ENCODE measurements around the gene IL18BP. TPM values are rescaled to one million over a fixed set of nuclear protein-coding genes. Genes with fewer than 3 reads are reported as not detected.

The IL18BP gene
- total RNA-seq, 2 experiments from 2014 or later = 7.0 to 11.2 TPM

DNA sequence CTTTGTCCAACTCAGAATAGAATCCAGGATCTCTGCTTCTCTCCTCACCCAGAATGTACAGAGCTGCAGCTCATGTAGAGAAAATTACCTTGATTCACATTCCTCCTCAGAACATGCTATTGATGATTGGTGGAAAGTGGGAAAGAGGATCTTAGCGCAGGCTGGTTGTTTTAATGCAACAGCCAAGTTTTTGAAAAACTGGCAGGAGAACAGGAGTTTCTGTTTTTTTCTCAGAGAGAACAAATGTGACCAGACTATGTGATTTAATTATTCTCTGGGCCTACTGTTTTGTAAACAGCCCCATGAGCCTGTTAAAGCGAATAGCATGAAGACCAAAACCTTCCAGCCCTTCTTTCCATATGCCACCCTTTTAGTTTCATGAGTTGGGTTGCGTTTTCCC is 19.1 kb upstream of the IL18BP start:
- DNase-seq (no peak), ATAC-seq (no peak)
- CTCF ChIA-PET = interaction anchor here (1.3 to 3.6 kb wide), 10 partner anchors 11 to 452 kb away, joined by 3 to 31 read pairs (median 12); partner anchors contain the start of gene IL18BP
- Mint-ChIP-seq H3K27me3 (no peaks in the 10 kb centered on the region), H3K4me1 (no peaks in the 10 kb centered on the region), H3K36me3 (peaks cover 13% of the 10 kb centered on the region), H3K4me3 (no peak overlapping the region), H3K9me3 (ENCODE audit: low read depth) (no peaks in the 10 kb centered on the region), H3K27ac (no peak overlapping the region)

DNA sequence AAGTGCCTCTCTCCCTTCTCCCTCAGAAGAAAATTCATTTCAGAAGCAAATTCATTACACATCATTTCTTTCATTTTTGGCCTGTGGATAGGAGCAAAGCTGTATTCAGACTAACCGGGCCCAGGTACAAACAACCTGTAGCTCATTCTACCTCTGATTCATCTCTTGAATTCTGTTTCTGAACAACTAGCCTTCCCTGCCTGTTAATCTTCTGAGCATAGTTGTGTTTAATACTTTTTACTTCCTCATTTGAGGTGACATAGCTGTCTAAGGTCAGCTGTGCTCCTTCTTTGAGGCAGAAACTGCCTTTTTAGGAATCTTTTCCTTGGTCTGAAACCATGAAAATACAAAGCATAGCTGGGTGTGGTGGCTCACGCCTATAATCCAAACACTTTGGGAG is 12.6 kb upstream of the IL18BP start:
- DNase-seq (no peak), ATAC-seq (no peak)
- Mint-ChIP-seq H3K36me3 (peaks cover 13% of the 10 kb centered on the region), H3K27ac (no peak overlapping the region), H3K4me1 (peaks cover 10% of the 10 kb centered on the region), H3K9me3 (ENCODE audit: low read depth) (no peaks in the 10 kb centered on the region), H3K27me3 (no peaks in the 10 kb centered on the region), H3K4me3 (no peak overlapping the region)
- CTCF ChIA-PET = interaction anchor here (0.7 to 2.1 kb wide), 6 partner anchors 9 to 198 kb away, joined by 3 to 13 read pairs (median 4); partner anchors contain the start of gene XNDC1N

DNA sequence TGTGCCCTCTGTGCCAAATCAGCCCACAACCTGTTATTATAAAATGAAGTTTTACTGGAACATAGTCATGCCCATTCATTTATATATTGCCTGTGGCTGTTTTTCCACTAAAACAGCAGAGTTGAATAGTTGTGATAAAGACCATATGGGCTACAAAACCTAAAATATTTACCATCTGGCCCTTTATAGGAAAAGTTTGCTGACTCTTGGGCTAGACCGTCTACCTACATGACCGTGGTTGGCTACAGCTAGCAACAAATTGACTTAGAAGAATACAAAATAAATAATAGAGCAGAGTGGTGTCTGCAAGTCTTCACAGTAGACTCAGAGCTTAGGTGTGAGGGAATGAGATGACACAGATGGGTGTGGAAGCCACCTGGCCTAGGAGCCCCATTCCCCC is 11.2 kb upstream of the IL18BP start:
- H3K4me1 Mint-ChIP-seq = peaks cover 21% of the 10 kb centered on the region
- H3K36me3 Mint-ChIP-seq = peaks cover 10% of the 10 kb centered on the region
- CTCF ChIA-PET = interaction anchor here (2.1 to 3.9 kb wide), 2 partner anchors 10 to 38 kb away, joined by 5 to 22 read pairs; no protein-coding TSS in a partner anchor
- no peak for DNase-seq
- no peak for ATAC-seq
- no peaks in the 10 kb centered on the region for H3K9me3 Mint-ChIP-seq (ENCODE audit: low read depth)
- no peaks in the 10 kb centered on the region for H3K27me3 Mint-ChIP-seq
- H3K4me3 Mint-ChIP-seq = no peak overlapping the region
- H3K27ac Mint-ChIP-seq = no peak overlapping the region

DNA sequence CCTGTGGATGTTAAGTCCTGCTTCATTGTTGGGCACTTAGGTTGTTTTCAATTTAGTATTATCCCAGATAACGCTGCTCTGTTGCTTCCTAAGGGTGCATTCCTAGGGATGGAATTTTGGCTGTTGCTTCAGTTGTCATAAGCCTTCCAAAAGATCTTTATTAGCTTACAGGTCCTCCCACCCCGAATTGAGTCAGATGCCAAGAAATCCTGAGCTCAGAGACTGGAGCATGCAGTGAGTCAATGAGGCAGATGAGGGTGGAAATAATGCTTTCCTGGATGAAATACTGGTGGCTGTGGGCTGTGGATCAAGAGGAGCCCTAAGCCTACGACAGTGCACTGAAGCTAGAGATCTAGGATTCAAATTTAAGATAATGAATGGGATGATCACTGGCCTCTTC is 10.7 kb upstream of the IL18BP start:
- H3K9me3 Mint-ChIP-seq (ENCODE audit: low read depth) = no peaks in the 10 kb centered on the region
- H3K27me3 Mint-ChIP-seq = no peaks in the 10 kb centered on the region
- no peak overlapping the region for H3K27ac Mint-ChIP-seq
- H3K4me1 Mint-ChIP-seq = peaks cover 23% of the 10 kb centered on the region
- CTCF ChIA-PET = interaction anchor here (0.7 to 3.9 kb wide), 3 partner anchors 10 to 446 kb away, joined by 3 to 22 read pairs (median 3); partner anchors contain the start of gene CLPB
- no peak overlapping the region for H3K4me3 Mint-ChIP-seq
- peaks cover 8% of the 10 kb centered on the region for H3K36me3 Mint-ChIP-seq
- ATAC-seq (no peak), DNase-seq (no peak)

DNA sequence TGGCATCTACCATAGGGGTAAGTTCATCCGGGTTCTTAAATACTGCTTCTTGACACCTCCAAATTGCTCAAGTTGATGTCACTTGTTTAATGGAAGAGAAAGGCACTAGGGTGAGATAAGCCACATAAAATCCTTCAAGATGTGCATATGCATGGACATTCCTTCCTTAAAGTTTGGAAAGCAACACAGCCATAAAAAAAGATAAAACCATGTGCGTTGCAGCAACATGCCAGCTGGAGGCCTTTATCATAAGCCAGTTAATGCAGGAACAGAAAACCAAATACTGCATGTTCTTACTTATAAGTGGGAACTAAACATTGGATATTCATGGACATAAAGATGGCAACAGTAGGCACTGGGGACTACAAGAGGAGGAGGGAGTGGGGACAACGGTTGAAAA is 8.0 kb upstream of the IL18BP start:
- H3K27me3 Mint-ChIP-seq = no peaks in the 10 kb centered on the region
- no peaks in the 10 kb centered on the region for H3K9me3 Mint-ChIP-seq (ENCODE audit: low read depth)
- CTCF ChIA-PET = interaction anchor here (1.2 to 3.9 kb wide), 3 partner anchors 8 to 34 kb away, joined by 3 to 22 read pairs (median 6); partner anchors contain the start of gene IL18BP
- H3K4me3 Mint-ChIP-seq = no peak overlapping the region
- DNase-seq (no peak), ATAC-seq (no peak)
- no peak overlapping the region for H3K27ac Mint-ChIP-seq
- H3K36me3 Mint-ChIP-seq = peaks cover 3% of the 10 kb centered on the region
- H3K4me1 Mint-ChIP-seq = peaks cover 20% of the 10 kb centered on the region

DNA sequence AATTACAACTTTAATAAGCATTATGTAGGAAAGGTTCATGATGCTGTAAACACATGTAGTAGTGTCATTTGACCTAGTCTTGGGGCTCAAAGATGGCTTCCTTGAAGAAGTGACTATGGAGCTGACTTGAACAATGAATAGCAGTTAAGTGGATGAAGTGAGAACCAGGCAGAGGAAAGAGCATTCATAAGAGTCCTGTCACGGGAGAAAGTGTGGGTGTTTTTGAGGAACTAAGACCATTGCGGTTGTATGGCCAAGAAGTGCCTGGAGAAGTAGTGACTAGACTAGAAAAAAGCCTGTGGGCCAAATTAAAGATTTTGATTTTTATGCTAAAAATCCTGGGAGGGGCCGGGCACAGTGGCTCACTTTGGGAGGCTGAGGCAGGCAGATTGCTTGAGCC is 7.2 kb upstream of the IL18BP start:
- no peak for ATAC-seq
- DNase-seq = no peak
- H3K9me3 Mint-ChIP-seq (ENCODE audit: low read depth) = no peaks in the 10 kb centered on the region
- peaks cover 16% of the 10 kb centered on the region for H3K4me1 Mint-ChIP-seq
- CTCF ChIA-PET = interaction anchor here (1.2 kb wide), 1 partner anchor 34 kb away, joined by 3 read pairs; no protein-coding TSS in a partner anchor
- H3K36me3 Mint-ChIP-seq = peaks cover 3% of the 10 kb centered on the region
- H3K4me3 Mint-ChIP-seq = no peak overlapping the region
- H3K27ac Mint-ChIP-seq = no peak overlapping the region
- no peaks in the 10 kb centered on the region for H3K27me3 Mint-ChIP-seq

DNA sequence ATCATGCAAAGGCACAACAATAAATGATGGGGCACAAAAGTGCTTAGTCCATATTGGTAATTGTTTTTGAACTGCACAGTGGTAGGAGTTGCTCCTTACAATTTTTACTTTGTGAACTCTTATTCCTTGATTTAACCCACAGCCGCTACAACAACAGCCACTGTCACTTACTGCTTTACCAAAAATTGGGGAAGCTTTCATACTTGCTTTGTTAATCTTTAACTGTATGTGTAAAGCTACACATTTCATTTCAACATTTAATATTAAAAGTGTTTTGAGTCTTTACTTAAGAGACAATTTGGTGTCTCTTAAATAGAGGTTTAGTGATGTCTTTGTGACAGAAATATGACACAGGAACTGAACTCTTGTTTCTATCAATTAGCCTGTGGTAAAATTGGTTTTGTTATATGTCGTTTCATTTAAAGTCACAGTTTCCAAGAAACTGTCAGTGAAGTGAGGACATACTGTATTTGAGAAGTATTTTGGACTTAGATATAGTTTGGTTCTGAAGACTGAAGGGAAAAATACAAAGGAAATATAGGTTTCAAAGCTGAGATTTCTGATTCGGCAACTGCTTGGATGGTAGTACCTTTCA is 6.5 kb upstream of the IL18BP start:
- Mint-ChIP-seq H3K4me1 (peaks cover 16% of the 10 kb centered on the region), H3K4me3 (no peak overlapping the region), H3K9me3 (ENCODE audit: low read depth) (no peaks in the 10 kb centered on the region), H3K36me3 (no peaks in the 10 kb centered on the region), H3K27me3 (no peaks in the 10 kb centered on the region), H3K27ac (no peak overlapping the region)
- ATAC-seq = no peak
- no peak for DNase-seq
- CTCF ChIA-PET = no interaction called here

DNA sequence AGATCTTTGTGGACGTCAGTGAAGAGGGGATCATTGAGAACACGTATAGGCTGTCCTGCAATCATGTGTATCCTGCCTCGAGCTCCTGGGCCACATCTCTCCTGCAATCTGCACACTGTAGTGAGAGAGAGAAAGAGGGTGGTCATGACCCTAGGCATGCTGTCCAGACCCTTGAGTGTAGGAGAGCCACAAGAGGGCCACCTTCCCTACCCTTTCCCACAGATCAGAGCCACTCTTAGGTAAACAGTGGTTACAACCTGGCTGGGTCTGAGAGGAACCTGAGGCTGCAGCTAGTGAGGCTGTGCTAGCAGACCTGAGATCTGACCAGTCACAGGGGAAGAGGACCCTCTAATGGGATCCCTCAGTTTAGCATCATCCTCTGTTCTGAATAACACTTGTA is 3.9 kb upstream of the IL18BP start:
- Mint-ChIP-seq H3K4me3 (no peak overlapping the region), H3K4me1 (peaks cover 34% of the 10 kb centered on the region), H3K9me3 (ENCODE audit: low read depth) (no peaks in the 10 kb centered on the region), H3K27ac (no peak overlapping the region), H3K36me3 (no peaks in the 10 kb centered on the region), H3K27me3 (no peaks in the 10 kb centered on the region)
- DNase-seq = no peak
- CTCF ChIA-PET = interaction anchor here (1.8 kb wide), 1 partner anchor 13 kb away, joined by 5 read pairs; no protein-coding TSS in a partner anchor
- ATAC-seq = no peak

DNA sequence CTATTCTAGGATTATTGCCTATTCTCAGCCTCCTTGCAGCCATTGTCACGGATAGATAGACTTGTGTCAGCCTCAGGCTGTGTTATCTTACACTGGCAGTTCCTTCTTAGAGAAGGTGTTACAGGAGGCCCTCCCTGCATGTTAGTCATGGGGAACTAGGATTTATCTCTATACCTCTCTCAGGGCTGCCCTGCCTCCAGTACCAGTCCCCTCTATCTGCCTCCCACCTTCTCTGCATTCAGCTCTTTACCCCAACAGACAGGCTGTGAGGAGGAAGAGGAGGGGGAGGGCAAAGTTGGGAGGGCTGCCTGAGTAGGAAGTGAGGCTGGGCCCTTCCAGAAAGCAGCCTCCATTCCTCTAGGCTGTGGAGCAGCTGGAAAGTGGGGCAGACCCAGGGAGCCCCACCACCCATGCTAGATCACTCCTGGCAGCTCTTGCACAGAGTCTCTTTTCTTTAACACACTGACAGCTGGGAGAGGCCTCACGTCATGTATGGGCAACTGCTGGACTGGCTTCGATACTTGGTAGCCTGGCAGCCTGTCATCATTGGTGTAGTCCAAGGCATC is 2.9 kb upstream of the IL18BP start:
- DNase-seq = no peak
- CTCF ChIA-PET = interaction anchor here (0.9 to 1.8 kb wide), 4 partner anchors 12 to 187 kb away, joined by 3 to 5 read pairs (median 3); no protein-coding TSS in a partner anchor
- no peak for ATAC-seq
- no peaks in the 10 kb centered on the region for H3K36me3 Mint-ChIP-seq
- no peaks in the 10 kb centered on the region for H3K9me3 Mint-ChIP-seq (ENCODE audit: low read depth)
- H3K4me3 Mint-ChIP-seq = no peak overlapping the region
- H3K27ac Mint-ChIP-seq = no peak overlapping the region
- no peaks in the 10 kb centered on the region for H3K27me3 Mint-ChIP-seq
- H3K4me1 Mint-ChIP-seq = peaks cover 35% of the 10 kb centered on the region

DNA sequence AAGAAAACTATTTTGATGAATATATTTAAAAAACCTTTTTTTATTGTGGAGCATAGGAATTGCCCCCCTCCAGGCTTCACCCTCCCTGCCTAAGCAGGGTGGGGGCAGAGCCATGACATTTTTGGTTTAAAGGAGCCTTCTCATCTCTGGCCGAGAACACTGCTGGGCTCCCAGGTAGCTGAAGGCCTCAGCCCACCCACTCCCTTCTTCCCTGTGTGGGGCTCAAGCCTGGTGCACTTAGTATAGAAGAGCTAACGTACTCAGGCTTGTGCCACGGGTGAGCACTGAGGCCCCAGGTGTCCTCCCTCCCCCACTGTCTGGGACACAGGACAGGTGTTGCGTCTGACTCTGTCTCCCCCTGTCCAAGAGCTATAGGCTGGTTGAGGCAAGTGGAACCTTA is 2.2 kb upstream of the IL18BP start:
- CTCF ChIA-PET = interaction anchor here (1.1 to 1.2 kb wide), 2 partner anchors 20 to 187 kb away, joined by 3 read pairs; no protein-coding TSS in a partner anchor
- Mint-ChIP-seq H3K4me1 (peaks cover 31% of the 10 kb centered on the region), H3K36me3 (no peaks in the 10 kb centered on the region), H3K27me3 (no peaks in the 10 kb centered on the region), H3K4me3 (no peak overlapping the region), H3K9me3 (ENCODE audit: low read depth) (no peaks in the 10 kb centered on the region), H3K27ac (no peak overlapping the region)
- DNase-seq (no peak), ATAC-seq (no peak)

DNA sequence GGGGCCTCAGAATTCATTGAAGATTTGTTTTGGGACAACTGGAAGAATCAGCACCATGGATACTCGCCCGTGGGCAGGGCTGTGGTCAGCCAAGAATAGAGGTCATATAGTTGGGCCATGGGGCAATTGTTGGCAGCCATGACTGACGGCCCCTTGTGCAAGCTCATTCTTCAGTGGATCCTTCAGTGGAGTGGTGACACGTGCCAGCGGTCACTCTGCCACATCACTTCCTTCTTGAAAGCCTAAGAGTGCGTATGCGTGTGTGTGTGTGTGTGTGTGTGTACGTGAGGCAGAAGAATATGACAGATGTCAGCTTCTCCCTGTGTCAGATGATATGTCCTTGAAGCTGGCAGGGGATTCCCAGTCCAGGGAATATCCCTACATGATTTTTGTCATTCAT is 1.8 kb upstream of the IL18BP start:
- H3K9me3 Mint-ChIP-seq (ENCODE audit: low read depth) = no peaks in the 10 kb centered on the region
- CTCF ChIA-PET = interaction anchor here (0.9 to 1.2 kb wide), 3 partner anchors 20 to 435 kb away, joined by 3 read pairs; no protein-coding TSS in a partner anchor
- H3K4me3 Mint-ChIP-seq = no peak overlapping the region

DNA sequence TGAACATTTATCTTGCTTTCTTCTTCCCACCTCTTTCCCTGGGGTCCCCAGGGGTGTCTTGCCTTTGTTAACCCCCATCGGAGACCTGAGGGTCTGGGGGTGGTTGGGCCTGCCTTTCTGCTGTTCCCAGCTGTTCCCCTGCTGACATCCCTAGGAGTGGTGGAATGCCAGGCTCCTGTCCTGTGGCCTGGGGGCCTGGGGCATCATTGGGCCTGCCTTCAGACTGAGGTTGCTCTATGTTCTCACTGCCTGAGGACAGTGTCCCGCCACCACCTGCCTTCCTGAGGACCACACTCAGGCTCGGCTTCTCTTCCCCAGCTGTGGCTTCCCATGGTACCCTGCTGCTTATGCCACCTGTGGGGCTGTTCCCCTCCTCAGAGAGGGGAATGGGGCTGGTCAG is 1.1 kb upstream of the IL18BP start:
- Mint-ChIP-seq H3K27me3 (no peaks in the 10 kb centered on the region), H3K4me1 (peaks cover 23% of the 10 kb centered on the region), H3K4me3 (no peak overlapping the region), H3K27ac (no peak overlapping the region), H3K36me3 (peaks cover 3% of the 10 kb centered on the region), H3K9me3 (ENCODE audit: low read depth) (no peaks in the 10 kb centered on the region)
- ATAC-seq (no peak), DNase-seq (no peak)
- CTCF ChIA-PET = interaction anchor here (0.9 to 2.8 kb wide), 3 partner anchors 8 to 434 kb away, joined by 3 to 11 read pairs (median 6); no protein-coding TSS in a partner anchor

More for the DNA sequence above, 1.8 kb upstream of the IL18BP start:
- ATAC-seq = no peak
- Mint-ChIP-seq H3K27me3 (no peaks in the 10 kb centered on the region), H3K36me3 (peaks cover 2% of the 10 kb centered on the region), H3K27ac (no peak overlapping the region), H3K4me1 (peaks cover 29% of the 10 kb centered on the region)
- no peak for DNase-seq

DNA sequence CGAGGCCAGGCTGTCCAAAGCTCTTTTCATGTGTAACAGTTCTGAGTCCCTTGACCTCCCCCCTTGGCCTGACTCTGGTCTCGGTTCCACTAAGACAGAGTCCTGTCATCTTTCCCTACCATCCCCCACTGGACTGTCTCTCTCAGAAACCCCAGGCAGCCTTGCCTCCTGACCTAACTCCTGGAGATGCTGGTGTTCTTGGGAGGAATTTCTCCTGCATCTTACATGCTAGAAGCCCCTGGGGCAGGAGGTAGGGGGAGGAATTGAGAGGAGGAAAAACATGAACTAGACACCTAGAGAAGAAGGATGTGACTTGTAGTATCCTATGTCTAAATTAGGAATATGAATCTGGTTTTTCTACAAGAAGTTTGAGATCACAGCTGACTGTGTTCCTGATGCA is 648 bp upstream of the IL18BP start:
- no peaks in the 10 kb centered on the region for H3K9me3 Mint-ChIP-seq (ENCODE audit: low read depth)

More for the DNA sequence above, 648 bp upstream of the IL18BP start:
- Mint-ChIP-seq H3K4me1 (peaks cover 21% of the 10 kb centered on the region), H3K36me3 (peaks cover 3% of the 10 kb centered on the region), H3K4me3 (peak overlapping the region; percentile 69), H3K27ac (peak overlapping the region; percentile 93), H3K27me3 (no peaks in the 10 kb centered on the region)
- DNase-seq = no peak
- CTCF ChIA-PET = interaction anchor here (0.9 to 2.8 kb wide), 6 partner anchors 8 to 433 kb away, joined by 3 to 11 read pairs (median 4); no protein-coding TSS in a partner anchor
- no peak for ATAC-seq

All from activated CD8-positive, alpha-beta memory T cell treated with anti-CD3 and anti-CD28 coated beads, Interleukin-2, amount 10 ng/mL, durations not matched to agents 7 days and 5 days (primary cell).